Left cardiac atrium (tissue), 4 donors: ENCODE measurements around the gene EMC9. TPM values are rescaled to one million over a fixed set of nuclear protein-coding genes. Genes with fewer than 3 reads are reported as not detected.

Source experiments
- ATAC-seq, 2 donors: fragments of 200-7000 bp; cut with Tn5 transposase; one replicate each; pipeline ENCODE4 v1.9.1; 2020; ENCODE audit warnings: mild to moderate bottlenecking in 2 of 2, moderate library complexity in 2 of 2
- DNase-seq: peaks from one replicate; pipeline ENCODE4 v3.0.0-alpha.2; 2020
- intact Hi-C, 2 donors: fragments of 100-400 bp; cut with DNase I; formaldehyde crosslinking; loops; one replicate each; pipeline versions ENCODE4 v1.14.1 to v1.15.1; 2022 to 2023
- long read RNA-seq: library from polyadenylated mRNA; unstranded; transcript quantifications from one replicate; pipeline ENCODE4 v2.0.0, GENCODE V29; 2021
- total RNA-seq, 2 donors: library from RNA; stranded (reverse); fragmentation: NEBNext Ultra II Directional; extraction: Animal tissue kit (Norgen Biotek cat#: 25700); gene quantifications; one replicate each; pipeline ENCODE4 v1.2.1, GENCODE V29; 2021
- donor health status: DM: no; HTN: yes; CAD: no.
- donor health status: DM: no; HTN: yes; CAD: no; lungs with severe emphysema.
- donor health status: DM: yes; HTN: yes; CAD: no.
- donor health status: Dilated cardiomyopathy.

The EMC9 gene, protein sequence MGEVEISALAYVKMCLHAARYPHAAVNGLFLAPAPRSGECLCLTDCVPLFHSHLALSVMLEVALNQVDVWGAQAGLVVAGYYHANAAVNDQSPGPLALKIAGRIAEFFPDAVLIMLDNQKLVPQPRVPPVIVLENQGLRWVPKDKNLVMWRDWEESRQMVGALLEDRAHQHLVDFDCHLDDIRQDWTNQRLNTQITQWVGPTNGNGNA
- total RNA-seq = 10 to 100 TPM; 14.3 to 22.0 TPM
- long read RNA-seq, partial matches to known transcripts = 1 of 6 reads
- long read RNA-seq, other reads (novel, unspliced or antisense) = 1 of 6 reads

DNA sequence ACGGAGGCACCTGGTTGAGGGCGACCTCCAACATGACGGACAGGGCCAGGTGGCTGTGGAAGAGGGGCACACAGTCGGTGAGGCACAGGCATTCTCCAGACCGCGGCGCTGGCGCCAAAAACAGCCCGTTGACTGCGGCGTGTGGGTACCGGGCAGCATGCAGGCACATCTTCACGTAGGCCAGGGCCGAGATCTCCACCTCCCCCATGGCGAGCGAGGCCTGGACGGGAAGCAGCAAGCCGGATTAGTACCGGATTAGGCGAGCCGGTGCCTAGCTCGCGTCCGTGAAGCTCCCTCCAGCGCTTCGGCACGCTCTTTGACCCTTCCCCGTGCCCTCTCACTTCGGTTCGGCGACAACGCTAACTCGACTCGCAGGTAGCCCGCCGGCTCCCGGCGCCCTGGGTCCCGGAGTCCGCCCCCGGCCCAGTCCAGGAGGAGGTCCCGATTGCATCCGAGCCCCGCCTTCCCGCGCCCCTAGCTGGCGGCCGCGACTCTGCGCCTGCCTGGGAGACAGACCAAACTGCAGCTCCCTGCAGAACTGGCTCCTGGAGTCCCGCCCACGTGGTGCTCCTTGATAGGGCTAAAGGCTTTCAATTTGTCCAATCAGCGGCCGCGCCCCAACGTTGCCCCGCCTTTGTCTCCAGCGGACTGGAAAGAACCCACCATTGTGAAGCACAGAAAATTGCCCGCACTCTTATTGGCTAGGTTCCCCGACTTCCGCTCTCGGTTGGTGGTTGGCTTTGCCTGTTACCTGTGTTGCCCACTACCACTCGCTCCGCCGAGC lies at the start of gene EMC9:
Gene EMC9 (minus strand): TSS at position 495 of the 784 bp plus-strand sequence. CDS start 287 bp downstream, at position 208.
- peak; percentile 94 to 96 for ATAC-seq
- intact Hi-C loops = no loop called here
- peak; percentile 100 for DNase-seq

- intact Hi-C loops = no loop called here
- ATAC-seq (no peak), DNase-seq (no peak)
These were observed 49.0 kb upstream of the EMC9 start for GRCh38 chr14:24190416-24190815.

GRCh38 chr14:24189460-24189859 lies 48.1 kb upstream of the EMC9 start:
- ATAC-seq = no peak
- DNase-seq = no peak
- intact Hi-C loops = no loop called here

- intact Hi-C loops = no loop called here
- DNase-seq = no peak
- ATAC-seq = no peak
These were observed 47.6 kb upstream of the EMC9 start for GRCh38 chr14:24189059-24189375.

GRCh38 chr14:24188251-24189058 lies 47.1 kb upstream of the EMC9 start, which contains the start of gene IPO4:
TSS of gene IPO4 (minus strand) at chr14:24188816. CDS start at chr14:24188787, 29 bp downstream.
- DNase-seq (peak; percentile 96), ATAC-seq (peak; percentile 93 to 97)
- intact Hi-C loops = no loop called here

DNA sequence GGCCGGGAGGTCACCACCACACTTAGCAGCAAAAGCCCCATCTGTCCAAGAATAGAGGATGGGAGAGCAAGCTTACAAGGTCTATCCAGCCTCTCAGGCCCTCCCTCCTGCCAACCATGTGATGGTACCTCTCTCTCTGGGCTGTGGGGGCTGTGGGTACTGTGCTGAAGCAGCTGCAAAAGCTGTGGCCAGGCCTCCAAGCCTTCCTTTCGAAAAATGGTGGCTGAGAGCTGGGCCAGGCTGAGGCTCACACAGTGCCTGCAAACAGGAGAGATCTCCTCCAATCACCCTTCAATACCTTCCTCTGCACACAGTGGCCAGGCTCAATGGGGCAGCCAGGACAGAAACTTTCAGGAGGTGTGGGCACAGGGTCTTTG lies 46.1 kb upstream of the EMC9 start:
- ATAC-seq = no peak
- intact Hi-C loops = no loop called here
- DNase-seq = no peak

DNA sequence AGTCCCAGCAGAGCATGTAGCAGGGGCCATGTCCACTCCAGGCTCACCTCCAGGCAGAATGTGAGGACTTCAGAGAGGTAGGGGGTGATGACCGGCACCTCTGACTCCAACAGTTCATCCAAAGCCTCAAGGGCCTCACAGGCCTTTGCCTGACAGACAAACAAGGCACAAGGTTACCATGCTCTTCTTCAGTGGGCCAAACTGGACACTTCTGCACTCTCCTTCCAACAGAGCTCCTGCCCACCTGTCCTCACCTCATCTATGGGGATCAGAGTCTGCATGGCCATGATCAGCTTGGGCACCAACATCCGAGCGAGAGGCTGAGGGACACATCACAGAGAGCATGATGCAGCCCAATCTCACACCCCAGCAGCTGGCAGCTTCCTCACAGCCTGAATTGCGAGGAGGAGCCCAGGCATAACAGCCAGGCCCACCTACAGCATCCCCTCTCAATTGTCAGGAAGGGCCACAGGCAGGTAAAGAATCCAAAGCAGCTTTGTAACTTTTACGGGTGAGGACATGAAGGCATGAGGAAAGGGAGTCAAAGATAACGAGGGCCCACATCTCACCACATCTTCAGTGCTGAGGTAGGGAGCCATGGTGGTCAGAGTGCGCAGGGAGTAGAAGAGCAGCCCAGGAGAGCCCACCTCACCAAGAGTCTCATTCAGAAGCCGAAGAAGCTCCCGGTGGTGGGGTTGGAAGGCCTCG lies 45.6 kb upstream of the EMC9 start:
- DNase-seq (no peak), ATAC-seq (no peak)
- intact Hi-C loops = no loop called here

- DNase-seq = no peak
- intact Hi-C loops = no loop called here
- no peak for ATAC-seq
These were observed 44.4 kb upstream of the EMC9 start for GRCh38 chr14:24185741-24186140.

GRCh38 chr14:24185026-24185425 lies 43.6 kb upstream of the EMC9 start:
- ATAC-seq (no peak), DNase-seq (no peak)
- intact Hi-C loops = no loop called here

DNA sequence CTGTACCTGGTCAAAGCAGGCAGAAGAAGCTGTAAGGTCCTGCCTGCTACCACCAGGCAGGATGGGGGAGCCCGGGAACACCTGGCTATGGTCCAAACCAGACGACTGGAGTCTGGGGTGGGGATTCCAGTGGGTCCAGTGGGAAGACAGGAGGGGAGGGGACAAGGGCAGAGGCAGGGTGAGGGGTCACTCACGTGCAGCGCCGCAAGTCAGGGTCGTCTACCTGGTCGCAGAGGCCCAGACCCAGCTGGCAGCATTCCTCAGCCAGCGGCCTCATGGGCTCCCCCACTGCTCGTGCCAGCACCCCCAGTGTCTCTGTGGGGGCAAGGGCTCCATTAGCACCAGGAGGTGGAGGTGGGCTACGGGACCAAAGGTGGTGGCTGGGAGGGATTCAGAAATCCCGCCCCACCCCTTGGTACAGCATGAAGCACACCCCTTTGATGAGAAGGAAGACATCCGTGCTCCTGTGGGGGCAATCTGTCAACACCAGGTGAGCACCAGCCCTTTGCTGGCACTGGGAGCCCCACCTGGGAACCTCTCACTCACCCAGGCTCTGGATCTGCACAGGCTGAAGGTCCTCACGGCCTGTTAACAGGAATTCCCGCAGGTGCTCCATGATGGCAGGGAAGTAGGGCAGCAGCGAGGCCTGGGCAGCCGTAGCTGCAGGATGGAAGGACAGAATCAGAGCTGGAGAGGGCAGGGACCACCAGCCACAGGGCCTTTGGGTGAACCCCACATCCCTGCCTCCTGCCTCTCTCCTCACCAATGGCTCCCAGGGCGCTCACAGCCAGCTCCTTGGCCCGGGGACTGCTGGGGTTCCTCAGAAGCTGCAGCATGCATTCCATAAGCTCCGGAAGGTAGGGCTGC lies 42.9 kb upstream of the EMC9 start:
- intact Hi-C loops = no loop called here
- DNase-seq (no peak), ATAC-seq (no peak)

GRCh38 chr14:24183014-24183481 lies 41.7 kb upstream of the EMC9 start:
- DNase-seq (no peak), ATAC-seq (no peak)
- intact Hi-C loops = no loop called here

- DNase-seq (no peak), ATAC-seq (no peak)
- intact Hi-C loops = no loop called here
These were observed 40.9 kb upstream of the EMC9 start for GRCh38 chr14:24182110-24182882.

- ATAC-seq = no peak
These were observed 40.1 kb upstream of the EMC9 start for GRCh38 chr14:24181371-24182077.

DNA sequence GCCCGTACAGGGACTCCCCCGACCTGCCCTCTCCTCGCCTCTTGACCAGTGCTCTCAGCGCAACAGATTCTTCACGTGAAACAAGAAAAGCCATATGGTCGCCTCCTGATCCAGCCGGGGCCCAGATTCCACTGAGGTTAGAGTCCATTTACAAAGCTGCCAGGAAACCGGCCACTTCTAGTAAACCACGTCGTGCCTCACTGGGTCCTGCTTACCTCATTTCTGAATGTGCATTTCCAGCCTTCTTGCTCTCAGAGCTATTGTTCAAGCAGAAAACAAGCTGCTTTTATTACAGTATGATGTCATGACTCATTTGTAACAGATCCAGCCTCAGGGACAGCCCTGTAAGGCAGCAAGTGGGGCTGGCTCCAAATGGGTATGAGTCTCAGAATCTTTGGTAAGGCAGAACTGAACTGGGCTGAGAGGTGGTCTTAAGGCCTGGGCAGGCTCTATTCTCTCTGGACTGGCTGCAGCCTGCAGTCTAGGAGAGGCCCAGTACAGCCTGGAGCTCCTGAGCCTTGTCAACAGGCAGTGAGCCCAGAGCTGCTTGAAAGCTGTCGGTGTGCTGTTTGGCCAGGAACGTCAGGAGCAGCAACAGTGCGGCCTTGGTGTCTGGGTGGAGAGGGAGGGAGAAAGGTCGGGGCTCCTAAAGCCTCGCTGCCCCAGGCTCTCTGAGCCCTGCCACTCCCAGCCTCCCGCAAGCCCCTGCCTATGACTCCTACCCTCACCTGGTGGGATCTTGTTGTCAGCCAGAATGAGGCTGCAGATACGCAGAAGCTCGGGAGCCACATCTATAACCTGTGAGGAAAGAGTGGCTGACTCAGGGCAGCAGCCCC lies 38.8 kb upstream of the EMC9 start:
- peak; percentile 23 to 29 for ATAC-seq
- DNase-seq = no peak
- intact Hi-C loops = no loop called here

More at GRCh38 chr14:24181371-24182077, 40.1 kb upstream of the EMC9 start:
- DNase-seq = no peak
- intact Hi-C loops = no loop called here

- peak in 1 of 2 donors; percentile 2 for ATAC-seq
- intact Hi-C loops = no loop called here
- no peak for DNase-seq
These were observed 38.0 kb upstream of the EMC9 start for GRCh38 chr14:24179294-24179960.
